GM10847 (cell line): ENCODE measurements around the gene LIX1L.

Experiments used
- POLR2A ChIP-seq: IDR thresholded peaks from 2 replicates; pipeline ENCODE4 v1.6.1; 2011; ENCODE audit not compliant: insufficient read length; ENCODE audit errors: extremely low read depth

Gene LIX1L

DNA sequence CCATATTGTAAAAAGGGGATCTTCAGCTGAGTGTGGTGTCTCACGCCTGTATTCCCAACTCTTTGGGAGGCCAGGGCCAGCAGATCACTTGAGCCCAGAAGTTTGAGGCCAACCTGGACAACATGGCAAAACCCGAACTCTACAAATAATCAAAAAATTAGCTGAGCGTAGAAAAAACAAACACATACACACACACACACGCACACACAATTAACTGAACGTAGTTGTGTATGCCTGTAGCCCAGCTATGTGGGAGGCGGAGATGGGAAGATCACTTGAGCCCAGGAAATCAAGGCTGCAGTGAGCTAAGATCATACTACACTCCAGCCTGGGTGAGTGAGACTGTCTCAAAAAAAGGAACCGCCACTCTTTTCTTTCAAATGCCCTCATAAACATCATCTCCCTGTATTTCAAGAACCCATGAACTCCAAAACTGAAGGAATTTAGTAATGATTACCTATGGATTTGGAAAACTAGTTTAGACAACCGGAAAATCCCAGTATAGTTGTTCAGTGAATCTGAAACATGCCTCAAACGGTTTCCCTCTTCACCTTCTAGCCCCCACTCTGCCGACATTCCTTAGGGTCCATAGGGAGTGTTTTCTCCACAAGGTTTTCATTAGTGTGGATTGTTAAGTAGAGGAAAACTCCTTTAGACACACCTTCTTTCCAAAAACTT, 34.1 kb upstream of the LIX1L start:
- TF ChIP-seq POLR2A = no peak

DNA sequence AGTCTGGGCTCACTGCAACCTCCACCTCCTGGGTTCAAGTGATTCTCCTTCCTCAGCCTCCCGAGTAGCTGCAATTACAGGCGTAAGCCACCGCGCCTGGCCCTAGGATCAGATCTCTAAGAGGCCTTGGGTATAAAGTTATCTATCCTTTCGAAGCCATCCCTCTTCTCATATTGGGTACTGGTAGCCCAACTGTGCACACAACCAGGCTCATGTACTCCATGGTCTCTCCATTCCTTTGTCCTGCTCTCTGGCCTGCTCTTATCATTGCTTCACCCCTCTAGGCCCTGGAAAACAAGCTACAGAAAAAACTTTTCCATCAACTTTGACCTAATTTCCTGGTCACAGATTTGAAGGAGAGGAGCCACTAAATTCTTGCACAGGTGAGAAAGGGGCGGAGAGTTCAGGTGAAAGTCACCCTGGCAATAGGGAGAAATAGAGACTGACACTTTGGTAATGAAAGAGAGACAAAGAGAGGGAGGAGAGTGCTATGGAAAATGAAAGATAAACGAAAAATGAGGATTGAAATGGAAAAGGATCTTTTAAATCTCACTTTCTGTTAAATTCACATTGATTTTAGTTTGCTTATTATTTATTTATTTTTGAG, 32.5 kb upstream of the LIX1L start:
- no peak for TF ChIP-seq POLR2A

DNA sequence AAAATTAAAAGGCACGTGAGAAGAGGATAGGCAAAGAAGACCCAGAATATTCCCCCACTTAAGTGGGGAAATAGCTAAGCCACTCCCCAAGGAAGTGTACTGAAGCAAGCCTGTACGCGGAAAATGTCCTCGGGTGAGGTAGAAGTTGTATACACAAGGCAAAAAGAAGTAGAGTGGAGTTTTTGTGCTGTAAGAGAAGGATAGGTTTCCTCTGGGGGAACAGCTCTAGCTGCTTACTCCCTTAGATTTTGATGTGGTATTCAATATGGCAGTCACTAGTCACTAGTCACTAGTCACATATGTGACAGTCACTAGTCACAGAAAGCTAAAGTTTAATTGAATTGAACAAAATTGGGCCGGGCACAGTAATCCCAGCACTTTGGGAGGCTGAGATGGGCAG, 31.0 kb upstream of the LIX1L start:
- no peak for TF ChIP-seq POLR2A

- no peak for TF ChIP-seq POLR2A
Observed at GRCh38 chr1:145987926-145988325, 30.1 kb upstream of the LIX1L start.

DNA sequence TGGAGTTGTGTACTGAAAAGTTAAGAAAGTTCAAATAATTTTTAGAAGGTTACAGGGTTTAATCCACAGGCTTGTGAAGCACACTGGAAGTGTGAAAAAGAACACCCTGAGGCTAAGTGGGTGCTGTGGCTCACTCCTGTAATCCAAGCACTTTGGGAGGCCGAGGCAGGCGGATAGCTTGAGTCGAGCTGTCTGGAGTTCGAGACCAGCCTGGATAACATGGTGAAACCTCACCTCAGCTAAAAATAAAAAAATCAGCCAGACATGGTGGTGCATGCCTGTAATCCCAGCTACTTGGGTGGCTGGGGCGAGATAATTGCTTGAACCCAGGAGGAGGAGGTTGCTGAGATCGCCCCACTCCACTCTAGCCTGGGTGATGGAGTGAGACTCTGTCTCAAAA, 28.7 kb upstream of the LIX1L start:
- TF ChIP-seq POLR2A = no peak

- no peak for TF ChIP-seq POLR2A
Observed at GRCh38 chr1:145985502-145986439, 28.0 kb upstream of the LIX1L start.

DNA sequence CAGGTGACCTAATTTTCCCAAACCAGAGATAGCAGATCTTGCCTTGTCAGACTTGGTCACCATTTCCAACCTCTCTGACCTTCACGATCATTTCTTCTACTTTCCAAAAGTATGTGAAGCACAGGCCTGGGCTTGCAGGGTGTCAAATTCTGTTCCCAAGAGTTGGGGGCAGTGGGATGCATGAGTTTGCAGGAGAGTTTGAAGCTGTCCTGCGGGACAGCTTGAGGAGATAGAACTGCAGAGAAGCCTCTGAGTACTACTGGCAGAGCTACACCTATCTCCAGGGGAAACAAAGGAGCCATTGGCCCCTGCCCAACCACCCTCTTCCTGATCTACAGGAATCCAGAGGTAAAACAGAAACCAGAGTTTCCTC, 27.3 kb upstream of the LIX1L start:
- no peak for TF ChIP-seq POLR2A

- no peak for TF ChIP-seq POLR2A
Observed at GRCh38 chr1:145983960-145984830, 26.4 kb upstream of the LIX1L start.

DNA sequence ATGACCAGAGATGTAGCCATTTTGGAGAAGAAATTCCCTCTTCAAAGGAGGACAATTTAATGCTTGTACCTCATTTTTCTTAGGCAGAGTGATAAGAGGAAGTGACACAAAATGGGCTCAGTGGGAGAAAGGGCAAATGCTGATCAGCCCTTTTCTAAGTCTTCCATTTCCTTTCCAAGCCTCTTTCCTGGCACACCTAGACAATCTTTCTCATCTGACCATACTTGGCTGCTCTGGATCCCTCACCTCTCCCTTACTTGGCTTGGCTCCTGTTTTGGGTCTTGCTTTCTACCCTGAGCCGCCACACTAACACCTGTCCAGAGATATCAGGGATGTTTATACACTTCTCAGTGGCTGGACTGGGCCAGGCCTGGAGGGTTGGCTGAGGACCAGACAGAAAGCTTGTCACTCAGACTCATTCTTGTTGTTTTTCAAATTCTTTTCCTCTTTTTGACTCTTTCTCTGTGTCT, 25.4 kb upstream of the LIX1L start:
- no peak for TF ChIP-seq POLR2A

- TF ChIP-seq POLR2A = no peak
Observed at GRCh38 chr1:145982010-145982723, 24.4 kb upstream of the LIX1L start.

GRCh38 chr1:145980457-145980994, 22.7 kb upstream of the LIX1L start:
- no peak for TF ChIP-seq POLR2A

GRCh38 chr1:145979746-145980456, 22.1 kb upstream of the LIX1L start:
- no peak for TF ChIP-seq POLR2A
